Measurements from ENCODE around the gene FAM43B. TPM values are rescaled to one million over a fixed set of nuclear protein-coding genes. Genes with fewer than 3 reads are reported as not detected.

Gene FAM43B
- total and polyA plus RNA-seq, 9 donors, result 0.04 to 1.1 (median 0.41) TPM; not detected in 3

DNA sequence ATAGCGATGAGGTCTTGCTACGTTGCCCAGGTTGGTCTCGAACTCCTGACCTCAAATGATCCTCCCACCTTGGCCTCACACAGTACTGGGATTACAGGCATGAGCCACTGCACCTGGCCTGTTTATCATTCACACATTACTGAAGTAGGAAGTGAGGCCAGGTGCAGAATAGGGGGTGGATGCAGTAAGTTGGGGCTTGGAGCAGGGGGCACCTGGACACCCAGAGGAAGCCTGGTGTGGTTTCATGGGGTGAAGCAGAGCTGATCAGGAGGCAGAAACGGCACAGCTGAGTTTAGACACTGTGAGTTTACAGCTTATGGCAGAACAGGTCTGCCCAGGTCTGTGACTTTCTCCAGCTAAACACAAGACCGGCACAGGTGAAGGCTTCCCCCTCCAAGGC, 41.4 kb downstream of the FAM43B start:
- Histone ChIP-seq H3K27me3 (no peaks in the 10 kb centered on the region), H3K36me3 (no peaks in the 10 kb centered on the region), H3K27ac (no peak overlapping the region), H3K4me3 (no peak overlapping the region), H3K4me1 (ENCODE audit: insufficient read depth) (peaks cover 2% of the 10 kb centered on the region), H3K9me3 (no peaks in the 10 kb centered on the region)
- TF ChIP-seq EP300 (IDR thresholded peaks at IDR 0.05), result no peak
- TF ChIP-seq, protein P1, sequence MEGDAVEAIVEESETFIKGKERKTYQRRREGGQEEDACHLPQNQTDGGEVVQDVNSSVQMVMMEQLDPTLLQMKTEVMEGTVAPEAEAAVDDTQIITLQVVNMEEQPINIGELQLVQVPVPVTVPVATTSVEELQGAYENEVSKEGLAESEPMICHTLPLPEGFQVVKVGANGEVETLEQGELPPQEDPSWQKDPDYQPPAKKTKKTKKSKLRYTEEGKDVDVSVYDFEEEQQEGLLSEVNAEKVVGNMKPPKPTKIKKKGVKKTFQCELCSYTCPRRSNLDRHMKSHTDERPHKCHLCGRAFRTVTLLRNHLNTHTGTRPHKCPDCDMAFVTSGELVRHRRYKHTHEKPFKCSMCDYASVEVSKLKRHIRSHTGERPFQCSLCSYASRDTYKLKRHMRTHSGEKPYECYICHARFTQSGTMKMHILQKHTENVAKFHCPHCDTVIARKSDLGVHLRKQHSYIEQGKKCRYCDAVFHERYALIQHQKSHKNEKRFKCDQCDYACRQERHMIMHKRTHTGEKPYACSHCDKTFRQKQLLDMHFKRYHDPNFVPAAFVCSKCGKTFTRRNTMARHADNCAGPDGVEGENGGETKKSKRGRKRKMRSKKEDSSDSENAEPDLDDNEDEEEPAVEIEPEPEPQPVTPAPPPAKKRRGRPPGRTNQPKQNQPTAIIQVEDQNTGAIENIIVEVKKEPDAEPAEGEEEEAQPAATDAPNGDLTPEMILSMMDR (IDR thresholded peaks at IDR 0.05), result no peak
- TF ChIP-seq POLR2A (IDR thresholded peaks at IDR 0.05), result no peak
- intact Hi-C loops (cut with DNase I), result no loop called here
- no peak for DNase-seq
- WGBS, 3 donors, result 86 to 92% (median 88%) methylated on average over 5 of the region's 5 CpGs

DNA sequence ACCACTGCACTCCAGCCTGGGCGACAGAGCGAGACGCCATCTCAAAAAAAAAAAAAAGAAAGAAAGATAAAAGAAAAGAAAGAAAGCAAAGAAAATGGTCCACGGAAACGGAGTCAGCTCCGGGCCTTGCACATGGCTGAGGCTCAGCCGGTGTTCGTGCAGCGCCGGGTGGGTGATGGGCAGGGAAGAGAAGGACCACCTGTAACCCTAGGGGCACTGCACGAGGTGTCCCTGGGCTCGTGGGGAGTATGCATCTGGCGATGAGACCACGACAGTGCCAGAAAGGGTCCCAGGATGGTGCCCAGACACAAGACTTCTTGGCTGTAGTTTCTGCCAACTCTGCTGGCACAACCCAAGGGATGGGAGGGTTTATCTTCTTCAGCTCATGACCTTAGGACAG, 42.4 kb downstream of the FAM43B start:
- Histone ChIP-seq H3K36me3 (no peaks in the 10 kb centered on the region), H3K27ac (no peak overlapping the region), H3K4me3 (no peak overlapping the region), H3K9me3 (no peaks in the 10 kb centered on the region), H3K4me1 (ENCODE audit: insufficient read depth) (no peaks in the 10 kb centered on the region), H3K27me3 (no peaks in the 10 kb centered on the region)
- TF ChIP-seq POLR2A (IDR thresholded peaks at IDR 0.05) (no peak), EP300 (IDR thresholded peaks at IDR 0.05) (no peak)
- TF ChIP-seq, protein P1 (IDR thresholded peaks at IDR 0.05), result no peak
- no peak for DNase-seq
- WGBS, 3 donors, result 82 to 87% (median 87%) methylated on average over 14 of the region's 14 CpGs
- intact Hi-C loops (cut with DNase I), result no loop called here

DNA sequence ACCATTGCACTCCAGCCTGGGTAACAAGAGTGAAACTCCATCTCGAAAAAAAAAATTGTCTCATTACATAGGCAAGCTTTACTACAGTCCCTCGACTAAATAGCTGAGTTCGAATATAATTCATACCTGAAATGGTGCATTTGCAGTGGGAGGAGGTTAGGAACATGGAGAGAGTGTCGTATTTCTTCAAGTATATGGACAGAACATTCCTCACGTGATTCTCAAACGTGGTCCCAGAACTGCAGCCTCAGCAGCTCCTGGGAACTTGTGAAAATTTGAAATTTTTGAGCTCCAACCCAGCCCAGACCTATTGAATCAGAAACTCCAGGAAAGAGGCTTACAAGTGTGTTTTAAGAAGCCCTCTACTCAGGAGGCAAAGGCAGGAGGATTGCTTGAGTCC, 43.7 kb downstream of the FAM43B start:
- intact Hi-C loops (cut with DNase I), result no loop called here
- H3K4me1 ChIP-seq (ENCODE audit: insufficient read depth), result no peaks in the 10 kb centered on the region

DNA sequence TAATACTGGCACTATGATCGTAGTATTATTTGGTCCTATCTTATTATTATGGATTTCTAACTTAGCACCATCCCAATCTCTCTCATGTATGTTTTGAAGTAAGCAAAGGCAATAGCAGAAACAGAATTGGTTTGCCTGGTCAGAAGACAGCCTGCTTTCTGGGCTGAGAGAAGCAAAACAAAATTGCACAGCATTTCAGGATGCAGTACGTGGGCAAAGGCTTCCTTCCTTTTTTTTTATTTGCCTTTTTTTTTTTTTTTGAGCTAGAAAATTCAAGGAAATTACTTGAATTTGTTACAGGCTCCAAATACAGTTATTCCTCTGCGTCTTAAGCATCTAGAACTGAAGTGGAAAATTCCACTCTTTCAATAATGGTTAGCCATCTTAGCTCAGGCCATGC, 45.3 kb downstream of the FAM43B start:
- no peak for DNase-seq
- intact Hi-C loops (cut with DNase I), result no loop called here
- no peak for TF ChIP-seq POLR2A (IDR thresholded peaks at IDR 0.05)
- TF ChIP-seq, protein P1 (IDR thresholded peaks at IDR 0.05), result no peak
- no peak for TF ChIP-seq EP300 (IDR thresholded peaks at IDR 0.05)

More for the DNA sequence above, 43.7 kb downstream of the FAM43B start:
- no peak overlapping the region for H3K27ac ChIP-seq
- no peak for DNase-seq
- TF ChIP-seq, protein P1 (IDR thresholded peaks at IDR 0.05), result no peak
- TF ChIP-seq EP300 (IDR thresholded peaks at IDR 0.05) (no peak), POLR2A (IDR thresholded peaks at IDR 0.05) (no peak)
- H3K4me3 ChIP-seq, result no peak overlapping the region
- H3K36me3 ChIP-seq, result no peaks in the 10 kb centered on the region
- H3K27me3 ChIP-seq, result no peaks in the 10 kb centered on the region
- WGBS, 3 donors, result 23 to 36% (median 28%) methylated on average over 6 of the region's 6 CpGs
- H3K9me3 ChIP-seq, result no peaks in the 10 kb centered on the region

More for the DNA sequence above, 45.3 kb downstream of the FAM43B start:
- H3K4me3 ChIP-seq, result no peak overlapping the region
- no peaks in the 10 kb centered on the region for H3K36me3 ChIP-seq
- no peaks in the 10 kb centered on the region for H3K4me1 ChIP-seq (ENCODE audit: insufficient read depth)
- no peak overlapping the region for H3K27ac ChIP-seq
- no peaks in the 10 kb centered on the region for H3K9me3 ChIP-seq
- WGBS, 3 donors, result 69 to 72% (median 71%) methylated on average over 3 of the region's 3 CpGs
- no peaks in the 10 kb centered on the region for H3K27me3 ChIP-seq

All from ovary (tissue), 9 donors.